Gastroesophageal sphincter (tissue), 3 donors: ENCODE results near the gene FAM24A.

ENCODE experiments used
- CTCF ChIP-seq, 4 experiments: fragments of 200-600 bp in 2 of 4; fragments of 450-650 bp in 2 of 4; sonication (generic) in 1 of 4; IDR thresholded peaks; one replicate each; pipeline ENCODE4 v1.5.1; 2017 to 2019; ENCODE audit warnings: antibody characterized with exemption in 4 of 4, mild to moderate bottlenecking in 2 of 4, moderate library complexity in 2 of 4
- EP300 ChIP-seq: sonication (generic); formaldehyde crosslinking; IDR thresholded peaks from one replicate; pipeline ENCODE4 v1.6.1; 2017; ENCODE audit warnings: antibody characterized with exemption, mild to moderate bottlenecking
- POLR2A ChIP-seq, 2 donors: fragments of 450-650 bp; IDR thresholded peaks; one replicate each; pipeline ENCODE4 v1.6.1; 2017; ENCODE audit warnings: antibody characterized with exemption in 2 of 2, mild to moderate bottlenecking in 2 of 2, moderate library complexity in 1 of 2
- POLR2AphosphoS5 ChIP-seq: sonication (generic); formaldehyde crosslinking; IDR thresholded peaks from one replicate; pipeline ENCODE4 v1.6.1; 2017; ENCODE audit warnings: antibody characterized with exemption

DNA sequence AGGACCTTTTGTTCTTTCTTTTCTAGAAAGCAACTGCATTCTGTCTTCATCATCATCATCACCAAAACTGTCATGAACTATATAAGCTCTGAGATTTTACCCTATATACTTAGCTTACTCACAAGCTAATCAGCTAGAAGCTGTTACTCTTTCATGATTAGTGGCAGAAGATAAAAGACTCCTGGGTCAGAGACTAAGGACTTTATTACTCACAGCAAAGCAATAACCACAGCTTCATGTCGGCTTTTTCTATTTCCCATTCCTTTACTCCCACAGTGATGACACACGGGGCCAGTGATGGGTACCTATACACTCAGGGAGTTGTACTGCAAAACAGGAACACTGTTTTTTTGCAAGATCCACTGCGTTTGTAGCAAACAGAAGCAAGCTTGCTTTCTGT is 52.0 kb downstream of the FAM24A start:
- no peak for TF ChIP-seq POLR2AphosphoS5
- no peak for TF ChIP-seq CTCF (IDR thresholded peaks at IDR 0.05)
- TF ChIP-seq POLR2A (IDR thresholded peaks at IDR 0.05), result no peak
- no peak for TF ChIP-seq EP300
